Loucy (cell line): ENCODE data around the gene CALN1.

Experiments used
- H2AFZ ChIP-seq: fragments of 200-600 bp; sonication (generic); 2 replicates; pipeline ENCODE4 v1.6.0; 2016; ENCODE audit warnings: antibody characterized with exemption, mild to moderate bottlenecking, low read length, moderate library complexity
- H3F3A ChIP-seq: fragments of 200-600 bp; 2 replicates; pipeline ENCODE4 v1.6.0; 2016; ENCODE audit warnings: antibody characterized with exemption, low read depth, mild to moderate bottlenecking
- H3K27me3 ChIP-seq: fragments of 200-600 bp; sonication (generic); 2 replicates; pipeline ENCODE4 v1.6.1; 2014; ENCODE audit warnings: low read length, mild to moderate bottlenecking; ENCODE audit not compliant: insufficient read depth, poor library complexity, severe bottlenecking
- H3K36me3 ChIP-seq: fragments of 200-600 bp; sonication (generic); 2 replicates; pipeline ENCODE4 v1.6.1; 2016; ENCODE audit warnings: low read length; ENCODE audit not compliant: insufficient read depth
- H3K4me1 ChIP-seq: fragments of 200-600 bp; sonication (generic); 2 replicates; pipeline ENCODE4 v1.5.1; 2014; ENCODE audit warnings: low read length, mild to moderate bottlenecking; ENCODE audit not compliant: insufficient read depth, poor library complexity, severe bottlenecking
- H3K4me2 ChIP-seq: fragments of 200-600 bp; sonication (generic); 2 replicates; pipeline ENCODE4 v1.6.0; 2014; ENCODE audit warnings: antibody characterized with exemption, low read length, low read depth, mild to moderate bottlenecking; ENCODE audit not compliant: poor library complexity, severe bottlenecking
- H3K4me3 ChIP-seq: fragments of 200-600 bp; sonication (generic); 2 replicates; pipeline ENCODE4 v1.5.1; 2014; ENCODE audit warnings: low read length, mild to moderate bottlenecking, mixed read lengths; ENCODE audit not compliant: poor library complexity, severe bottlenecking
- H3K79me2 ChIP-seq: fragments of 200-600 bp; sonication (generic); 2 replicates; pipeline ENCODE4 v1.6.1; 2014; ENCODE audit warnings: low read length; ENCODE audit not compliant: insufficient read depth
- H3K9ac ChIP-seq: fragments of 200-600 bp; sonication (generic); 2 replicates; pipeline ENCODE4 v1.6.0; 2014; ENCODE audit warnings: mild to moderate bottlenecking, low read depth, low read length, moderate library complexity; ENCODE audit not compliant: poor library complexity, severe bottlenecking
- H3K9me2 ChIP-seq: fragments of 200-600 bp; sonication (generic); replicated peaks from 2 replicates; pipeline ENCODE4 v1.6.1; 2016; ENCODE audit warnings: low read depth, low read length, mixed read lengths
- H3K9me3 ChIP-seq: fragments of 200-600 bp; sonication (generic); 2 replicates; pipeline ENCODE4 v1.6.1; 2014; ENCODE audit warnings: mild to moderate bottlenecking, antibody characterized with exemption, low read length, low read depth; ENCODE audit not compliant: insufficient read depth
- H4K20me1 ChIP-seq: fragments of 200-600 bp; sonication (generic); 2 replicates; pipeline ENCODE4 v1.6.0; 2014; ENCODE audit warnings: antibody characterized with exemption, low read length, mild to moderate bottlenecking; ENCODE audit not compliant: insufficient read depth, poor library complexity, severe bottlenecking
- EZH2phosphoT487 ChIP-seq: fragments of 200-600 bp; IDR thresholded peaks from 2 replicates; pipeline ENCODE4 v1.6.1; 2018; ENCODE audit warnings: antibody characterized with exemption, mild to moderate bottlenecking, moderate library complexity, borderline replicate concordance
- TF ChIP-seq, protein P1 (sequence below): fragments of 200-600 bp; sonication (generic); conservative IDR thresholded peaks from 2 replicates; pipeline ENCODE4 v1.5.1; 2014; ENCODE audit warnings: mild to moderate bottlenecking, antibody characterized with exemption, low read length

Gene CALN1

DNA sequence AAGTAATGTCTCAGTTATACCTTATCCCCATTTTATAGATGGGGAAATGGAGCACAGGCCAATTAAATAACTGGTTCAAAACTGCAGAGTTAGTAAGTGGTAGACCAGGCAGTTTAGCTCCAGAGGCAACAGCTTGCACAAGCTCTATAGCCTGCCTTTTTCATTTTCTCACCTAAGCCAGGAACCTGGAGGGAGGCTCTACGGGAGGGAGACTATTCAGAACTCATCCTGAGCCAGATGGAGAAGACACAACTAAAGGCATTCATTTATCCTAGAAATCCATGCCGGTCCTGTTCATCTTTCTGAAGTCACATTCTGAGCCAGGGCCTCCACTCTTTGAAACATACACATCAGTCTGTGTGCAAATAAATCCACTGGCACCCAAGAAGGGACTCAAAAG is 103.2 kb downstream of the CALN1 start:
- Histone ChIP-seq H3F3A (no peaks in the 10 kb centered on the region), H3K27me3 (no peaks in the 10 kb centered on the region), H3K79me2 (no peaks in the 10 kb centered on the region), H3K4me3 (no peak overlapping the region), H3K4me1 (no peaks in the 10 kb centered on the region), H3K9me3 (no peaks in the 10 kb centered on the region), H3K36me3 (no peaks in the 10 kb centered on the region), H3K4me2 (no peak overlapping the region), H3K9me2 (no peaks in the 10 kb centered on the region), H3K9ac (no peak overlapping the region), H2AFZ (no peak overlapping the region), H4K20me1 (no peaks in the 10 kb centered on the region)
- TF ChIP-seq EZH2phosphoT487 = no peak
- TF ChIP-seq, protein P1, sequence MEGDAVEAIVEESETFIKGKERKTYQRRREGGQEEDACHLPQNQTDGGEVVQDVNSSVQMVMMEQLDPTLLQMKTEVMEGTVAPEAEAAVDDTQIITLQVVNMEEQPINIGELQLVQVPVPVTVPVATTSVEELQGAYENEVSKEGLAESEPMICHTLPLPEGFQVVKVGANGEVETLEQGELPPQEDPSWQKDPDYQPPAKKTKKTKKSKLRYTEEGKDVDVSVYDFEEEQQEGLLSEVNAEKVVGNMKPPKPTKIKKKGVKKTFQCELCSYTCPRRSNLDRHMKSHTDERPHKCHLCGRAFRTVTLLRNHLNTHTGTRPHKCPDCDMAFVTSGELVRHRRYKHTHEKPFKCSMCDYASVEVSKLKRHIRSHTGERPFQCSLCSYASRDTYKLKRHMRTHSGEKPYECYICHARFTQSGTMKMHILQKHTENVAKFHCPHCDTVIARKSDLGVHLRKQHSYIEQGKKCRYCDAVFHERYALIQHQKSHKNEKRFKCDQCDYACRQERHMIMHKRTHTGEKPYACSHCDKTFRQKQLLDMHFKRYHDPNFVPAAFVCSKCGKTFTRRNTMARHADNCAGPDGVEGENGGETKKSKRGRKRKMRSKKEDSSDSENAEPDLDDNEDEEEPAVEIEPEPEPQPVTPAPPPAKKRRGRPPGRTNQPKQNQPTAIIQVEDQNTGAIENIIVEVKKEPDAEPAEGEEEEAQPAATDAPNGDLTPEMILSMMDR = no peak

DNA sequence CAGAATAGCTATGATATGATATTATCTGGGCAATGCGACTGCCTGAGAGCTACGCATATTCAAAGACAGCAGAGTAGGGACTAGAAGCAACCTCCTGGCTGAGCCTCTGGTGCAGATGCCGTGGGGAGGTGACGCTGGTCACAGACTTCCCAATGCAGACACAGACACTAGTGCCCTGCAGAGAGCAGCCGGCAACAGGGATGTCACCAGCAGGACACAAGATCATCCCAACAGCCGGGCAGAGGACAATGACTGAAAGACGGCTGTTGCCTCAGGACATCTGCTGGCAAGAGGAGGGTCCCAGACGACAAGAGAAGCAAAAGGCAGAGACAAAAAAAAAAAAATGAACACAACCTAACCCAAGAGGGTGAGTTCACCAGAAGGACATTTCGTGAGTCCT is 104.6 kb downstream of the CALN1 start:
- Histone ChIP-seq H3K9me3 (no peaks in the 10 kb centered on the region), H3K36me3 (no peaks in the 10 kb centered on the region), H3F3A (no peaks in the 10 kb centered on the region), H2AFZ (no peak overlapping the region), H3K4me3 (no peak overlapping the region), H3K79me2 (no peaks in the 10 kb centered on the region), H3K4me2 (no peak overlapping the region), H3K27me3 (no peaks in the 10 kb centered on the region), H4K20me1 (no peaks in the 10 kb centered on the region), H3K9me2 (no peaks in the 10 kb centered on the region), H3K9ac (no peak overlapping the region), H3K4me1 (no peaks in the 10 kb centered on the region)
- no peak for TF ChIP-seq EZH2phosphoT487
- TF ChIP-seq, protein P1 = no peak

- Histone ChIP-seq H3K9me2 (no peaks in the 10 kb centered on the region), H3K36me3 (no peaks in the 10 kb centered on the region), H3F3A (no peaks in the 10 kb centered on the region), H3K9me3 (no peaks in the 10 kb centered on the region), H3K9ac (no peak overlapping the region), H4K20me1 (no peaks in the 10 kb centered on the region), H3K4me1 (no peaks in the 10 kb centered on the region), H3K4me2 (no peak overlapping the region), H2AFZ (no peak overlapping the region), H3K79me2 (no peaks in the 10 kb centered on the region), H3K27me3 (no peaks in the 10 kb centered on the region), H3K4me3 (no peak overlapping the region)
- no peak for TF ChIP-seq EZH2phosphoT487
- TF ChIP-seq, protein P1 = no peak
Observed at GRCh38 chr7:72298912-72299311, 113.2 kb downstream of the CALN1 start.
